ENCODE measurements around the gene DMD. TPM values are rescaled to one million over a fixed set of nuclear protein-coding genes. Genes with fewer than 3 reads are reported as not detected.

DMD gene
- total and polyA plus RNA-seq, 2 donors (not counting 1 experiment from before 2014, with no cell fraction given): 2.0 to 51.8 TPM

DNA sequence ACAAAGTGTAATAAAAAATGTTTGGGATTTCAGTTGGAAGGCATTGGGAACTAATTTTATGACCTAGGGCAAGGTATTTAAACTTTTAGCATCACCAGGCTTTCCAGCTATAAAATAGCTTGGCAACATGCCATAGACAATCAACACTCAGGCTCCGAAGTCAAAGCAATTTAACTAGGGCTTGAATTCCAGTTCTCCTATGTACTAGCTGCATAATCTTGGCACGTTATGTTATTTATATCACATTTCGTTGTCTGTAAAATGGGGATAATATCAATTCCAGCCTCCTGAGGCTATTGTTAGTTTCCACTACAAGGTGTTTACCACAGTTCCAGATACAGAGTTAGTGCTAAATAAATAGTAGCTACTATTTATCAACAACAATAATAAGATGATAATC is 78.8 kb downstream of the DMD start:
- no peaks in the 10 kb centered on the region for H3K27me3 Mint-ChIP-seq
- H3K27ac Mint-ChIP-seq: no peak overlapping the region
- WGBS (ENCODE audit: insufficient coverage): no CpG with 5 or more reads among the region's 3 CpGs
- no peaks in the 10 kb centered on the region for H3K4me1 Mint-ChIP-seq
- no peak overlapping the region for H2AFZ ChIP-seq (ENCODE audit: insufficient read depth, low read depth, low read length, poor library complexity, severe bottlenecking)
- no peaks in the 10 kb centered on the region for H3K9me3 Mint-ChIP-seq (ENCODE audit: insufficient read depth)
- ChIA-PET POLR2A (no interaction called here), CTCF (no interaction called here)
- H3K36me3 ChIP-seq (replicated peaks in 1 of 2; ENCODE audit: control extremely low read depth in 1 of 2, control insufficient read depth in 1 of 2, extremely low read depth in 1 of 2, insufficient read depth in 2 of 2, low read length in 1 of 2): no peaks in the 10 kb centered on the region
- TF ChIP-seq EZH2 (IDR thresholded peaks at IDR 0.05; ENCODE audit: borderline replicate concordance, insufficient read depth, low read depth, low read length, poor library complexity, severe bottlenecking): no peak
- TF ChIP-seq CTCF (IDR thresholded peaks at IDR 0.05): no peak
- H3K79me2 ChIP-seq (ENCODE audit: control insufficient read depth, insufficient read depth, low read length): no peaks in the 10 kb centered on the region
- H3K9me3 ChIP-seq (ENCODE audit: control extremely low read depth in 1 of 3, control insufficient read depth in 2 of 3, insufficient read depth in 1 of 3, low read length in 2 of 3): no peaks in the 10 kb centered on the region
- ATAC-seq (ENCODE audit: low read depth): no peak
- H3K4me3 ChIP-seq (ENCODE audit: control extremely low read depth in 1 of 5, extremely low read depth in 1 of 5, insufficient read depth in 1 of 5, low read depth in 2 of 5, low read length in 4 of 5): no peak overlapping the region
- H3K4me1 ChIP-seq (ENCODE audit: control insufficient read depth in 2 of 2, insufficient read depth in 2 of 2, low read length in 2 of 2): no peaks in the 10 kb centered on the region
- H3K4me2 ChIP-seq (replicated peaks; ENCODE audit: low read depth, low read length, poor library complexity, severe bottlenecking): no peak overlapping the region
- no peaks in the 10 kb centered on the region for H4K20me1 ChIP-seq (ENCODE audit: control insufficient read depth, insufficient read depth, low read length, poor library complexity, severe bottlenecking)
- H3K27me3 ChIP-seq (replicated peaks in 1 of 4; ENCODE audit: control extremely low read depth in 1 of 4, control insufficient read depth in 3 of 4, insufficient read depth in 4 of 4, low read length in 3 of 4): no peaks in the 10 kb centered on the region
- no peak overlapping the region for H3K4me3 Mint-ChIP-seq
- no peak for DNase-seq
- no peak overlapping the region for H3K9ac ChIP-seq (ENCODE audit: low read length)
- intact Hi-C loops (cut with micrococcal nuclease): no loop called here
- H3K27ac ChIP-seq (ENCODE audit: low read length in 2 of 2): no peak overlapping the region

DNA sequence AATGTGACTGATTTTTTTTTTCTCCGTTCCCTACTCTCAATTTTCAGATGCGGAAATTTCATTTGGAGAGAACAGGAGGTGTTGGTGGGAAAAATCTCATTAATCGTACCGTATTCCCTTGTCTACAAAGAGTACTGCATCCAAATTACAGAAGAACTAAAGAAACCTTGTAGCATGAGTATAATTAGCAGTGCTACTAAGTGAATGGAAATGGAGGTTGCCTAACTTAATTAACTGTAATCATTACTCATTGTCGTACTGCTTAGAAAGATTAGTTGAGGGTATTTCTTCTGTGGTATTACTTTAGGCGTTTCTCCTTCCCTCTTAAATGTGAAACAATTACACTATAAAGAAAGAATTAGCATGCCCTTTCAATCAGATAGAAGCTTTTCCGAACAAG is 81.7 kb downstream of the DMD start:
- H4K20me1 ChIP-seq (ENCODE audit: control insufficient read depth, insufficient read depth, low read length, poor library complexity, severe bottlenecking): no peaks in the 10 kb centered on the region
- H3K4me2 ChIP-seq (replicated peaks; ENCODE audit: low read depth, low read length, poor library complexity, severe bottlenecking): no peak overlapping the region
- H3K4me1 ChIP-seq (ENCODE audit: control insufficient read depth in 2 of 2, insufficient read depth in 2 of 2, low read length in 2 of 2): no peaks in the 10 kb centered on the region
- no peak overlapping the region for H3K27ac Mint-ChIP-seq
- TF ChIP-seq EZH2 (IDR thresholded peaks at IDR 0.05; ENCODE audit: borderline replicate concordance, insufficient read depth, low read depth, low read length, poor library complexity, severe bottlenecking) (no peak), CTCF (IDR thresholded peaks at IDR 0.05) (no peak)
- no peaks in the 10 kb centered on the region for H3K9me3 ChIP-seq (ENCODE audit: control extremely low read depth in 1 of 3, control insufficient read depth in 2 of 3, insufficient read depth in 1 of 3, low read length in 2 of 3)
- CTCF ChIA-PET: no interaction called here
- no peak overlapping the region for H3K4me3 ChIP-seq (ENCODE audit: control extremely low read depth in 1 of 5, extremely low read depth in 1 of 5, insufficient read depth in 1 of 5, low read depth in 2 of 5, low read length in 4 of 5)
- intact Hi-C loops (cut with micrococcal nuclease): no loop called here
- no peaks in the 10 kb centered on the region for H3K4me1 Mint-ChIP-seq
- no peak overlapping the region for H3K27ac ChIP-seq (ENCODE audit: low read length in 2 of 2)
- H3K27me3 ChIP-seq (replicated peaks in 1 of 4; ENCODE audit: control extremely low read depth in 1 of 4, control insufficient read depth in 3 of 4, insufficient read depth in 4 of 4, low read length in 3 of 4): no peaks in the 10 kb centered on the region
- H3K9ac ChIP-seq (ENCODE audit: low read length): no peak overlapping the region
- POLR2A ChIA-PET: no interaction called here
- no peaks in the 10 kb centered on the region for H3K36me3 ChIP-seq (replicated peaks in 1 of 2; ENCODE audit: control extremely low read depth in 1 of 2, control insufficient read depth in 1 of 2, extremely low read depth in 1 of 2, insufficient read depth in 2 of 2, low read length in 1 of 2)
- no peaks in the 10 kb centered on the region for H3K79me2 ChIP-seq (ENCODE audit: control insufficient read depth, insufficient read depth, low read length)
- ATAC-seq (ENCODE audit: low read depth) (no peak), DNase-seq (no peak)
- H3K27me3 Mint-ChIP-seq: no peaks in the 10 kb centered on the region
- WGBS (ENCODE audit: insufficient coverage): no CpG with 5 or more reads among the region's 7 CpGs
- no peak overlapping the region for H2AFZ ChIP-seq (ENCODE audit: insufficient read depth, low read depth, low read length, poor library complexity, severe bottlenecking)
- no peaks in the 10 kb centered on the region for H3K9me3 Mint-ChIP-seq (ENCODE audit: insufficient read depth)
- H3K4me3 Mint-ChIP-seq: no peak overlapping the region
